ENCODE data around the gene TUBA1C. TPM values are rescaled to one million over a fixed set of nuclear protein-coding genes. Genes with fewer than 3 reads are reported as not detected.

Gene TUBA1C
- 76.0 TPM for total RNA-seq

GRCh38 chr12:49264873-49265792 lies at the start of gene TUBA1C:
Gene TUBA1C (plus strand): TSS chr12:49265082. CDS start chr12:49265182, 100 bp downstream.

DNA sequence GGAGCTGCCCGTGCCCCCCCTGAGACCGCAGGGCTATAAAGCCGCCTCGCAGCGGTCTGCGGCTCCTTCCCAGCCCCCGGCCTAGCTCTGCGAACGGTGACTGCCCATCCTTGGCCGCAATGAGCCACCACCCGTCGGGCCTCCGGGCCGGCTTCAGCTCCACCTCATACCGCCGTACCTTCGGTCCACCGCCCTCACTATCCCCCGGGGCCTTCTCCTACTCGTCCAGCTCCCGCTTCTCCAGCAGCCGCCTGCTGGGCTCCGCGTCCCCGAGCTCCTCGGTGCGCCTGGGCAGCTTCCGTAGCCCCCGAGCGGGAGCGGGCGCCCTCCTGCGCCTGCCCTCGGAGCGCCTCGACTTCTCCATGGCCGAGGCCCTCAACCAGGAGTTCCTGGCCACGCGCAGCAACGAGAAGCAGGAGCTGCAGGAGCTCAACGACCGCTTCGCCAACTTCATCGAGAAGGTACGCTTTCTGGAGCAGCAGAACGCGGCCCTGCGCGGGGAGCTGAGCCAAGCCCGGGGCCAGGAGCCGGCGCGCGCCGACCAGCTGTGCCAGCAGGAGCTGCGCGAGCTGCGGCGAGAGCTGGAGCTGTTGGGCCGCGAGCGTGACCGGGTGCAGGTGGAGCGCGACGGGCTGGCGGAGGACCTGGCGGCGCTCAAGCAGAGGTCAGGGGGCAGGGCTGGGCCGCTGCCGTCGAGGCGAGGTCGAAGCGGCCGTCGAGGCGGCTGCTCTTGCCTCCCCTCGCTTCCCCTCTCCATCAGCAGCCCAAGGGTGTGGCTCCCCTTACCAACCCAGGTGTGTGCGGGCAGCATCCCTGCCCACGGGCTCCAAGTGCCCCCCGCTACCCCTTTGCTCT lies 30.4 kb downstream of the TUBA1C start, which contains the start of gene PRPH:
Gene PRPH, plus strand, starts transcription at position 66 of the 855 bp plus-strand sequence. Its CDS starts 54 bp downstream, at position 120.

GRCh38 chr12:49322708-49323523 lies 58.0 kb downstream of the TUBA1C start, which contains the start of gene TROAP:
Gene TROAP (plus strand): TSS chr12:49323255. CDS start chr12:49323609, 354 bp downstream.

Other genes with a start within 250 kb of the TUBA1C start
- gene PRKAG1, start 246.3 kb upstream of the TUBA1C start, total RNA-seq: 35.6 TPM
- 81.4 TPM for gene KMT2D, start 204.3 kb upstream of the TUBA1C start, total RNA-seq
- gene RHEBL1, start 195.1 kb upstream of the TUBA1C start, total RNA-seq: 0.77 TPM
- 1.4 TPM for gene DHH, start 170.3 kb upstream of the TUBA1C start, total RNA-seq
- gene LMBR1L, start 154.2 kb upstream of the TUBA1C start, total RNA-seq: 77.6 TPM
- 786 TPM for gene TUBA1B, start 133.7 kb upstream of the TUBA1C start, total RNA-seq
- 1,127 TPM for gene TUBA1A, start 76.0 kb upstream of the TUBA1C start, total RNA-seq
- gene PRPH, start 30.1 kb downstream of the TUBA1C start, total RNA-seq: 18.9 TPM
- gene TROAP, start 58.2 kb downstream of the TUBA1C start, total RNA-seq: 6.2 TPM
- gene C1QL4, start 72.1 kb downstream of the TUBA1C start, total RNA-seq: 0.55 TPM
- 1.4 TPM for gene DNAJC22, start 81.8 kb downstream of the TUBA1C start, total RNA-seq
- 44.1 TPM for gene SPATS2, start 102.4 kb downstream of the TUBA1C start, total RNA-seq

Measured in camera-type eye (tissue), 1 donor.